GM23248 (cell line): ENCODE results near the gene GAS7. TPM values are rescaled to one million over a fixed set of nuclear protein-coding genes. Genes with fewer than 3 reads are reported as not detected.

ENCODE experiments used
- DNase-seq: peaks from one replicate; pipeline ENCODE4 v3.0.0-alpha.2; 2015
- H2AFZ ChIP-seq: fragments of 200-600 bp; sonication (generic); 2 replicates; pipeline ENCODE4 v1.6.1; 2016; ENCODE audit warnings: antibody characterized with exemption
- H3F3A ChIP-seq: fragments of 200-600 bp; sonication (generic); 2 replicates; pipeline ENCODE4 v1.6.1; 2016; ENCODE audit warnings: mild to moderate bottlenecking, antibody characterized with exemption, mixed run types; ENCODE audit not compliant: insufficient read depth
- H3K27ac ChIP-seq: fragments of 200-600 bp; sonication (generic); 2 replicates; pipeline ENCODE4 v1.5.1; 2016; ENCODE audit warnings: mild to moderate bottlenecking
- H3K27me3 ChIP-seq: fragments of 200-600 bp; sonication (generic); replicated peaks from 2 replicates; pipeline ENCODE4 v1.6.1; 2016; ENCODE audit warnings: mild to moderate bottlenecking; ENCODE audit not compliant: insufficient read depth
- H3K36me3 ChIP-seq: fragments of 200-600 bp; sonication (generic); 2 replicates; pipeline ENCODE4 v1.6.1; 2016; ENCODE audit warnings: low read depth, mild to moderate bottlenecking
- H3K4me1 ChIP-seq: fragments of 200-600 bp; sonication (generic); 2 replicates; pipeline ENCODE4 v1.6.1; 2016; ENCODE audit warnings: mild to moderate bottlenecking; ENCODE audit not compliant: insufficient read depth
- H3K4me2 ChIP-seq: fragments of 200-600 bp; sonication (generic); one replicate; pipeline ENCODE4 v1.6.1; 2016; ENCODE audit warnings: mild to moderate bottlenecking; ENCODE audit not compliant: unreplicated experiment
- H3K4me3 ChIP-seq: fragments of 200-600 bp; sonication (generic); 2 replicates; pipeline ENCODE4 v1.5.1; 2016; ENCODE audit warnings: mild to moderate bottlenecking
- H3K79me2 ChIP-seq: fragments of 200-600 bp; sonication (generic); 2 replicates; pipeline ENCODE4 v1.6.1; 2016; ENCODE audit warnings: mild to moderate bottlenecking; ENCODE audit not compliant: insufficient read depth
- H3K9ac ChIP-seq: fragments of 200-600 bp; sonication (generic); 2 replicates; pipeline ENCODE4 v1.6.1; 2016; ENCODE audit warnings: mild to moderate bottlenecking
- H3K9me2 ChIP-seq: fragments of 200-600 bp; sonication (generic); 2 replicates; pipeline ENCODE4 v1.6.1; 2016; ENCODE audit warnings: mixed run types, mild to moderate bottlenecking, moderate library complexity; ENCODE audit not compliant: insufficient read depth
- H3K9me3 ChIP-seq: fragments of 200-600 bp; sonication (generic); one replicate; pipeline ENCODE4 v1.6.1; 2017; ENCODE audit warnings: low read depth
- H4K20me1 ChIP-seq: fragments of 200-600 bp; sonication (generic); 2 replicates; pipeline ENCODE4 v1.6.0; 2016; ENCODE audit not compliant: insufficient read depth
- EZH2 ChIP-seq: fragments of 200-600 bp; sonication (generic); IDR thresholded peaks from 2 replicates; pipeline ENCODE4 v1.6.1; 2018; ENCODE audit warnings: antibody characterized with exemption, mild to moderate bottlenecking; ENCODE audit not compliant: insufficient read depth, poor library complexity, severe bottlenecking
- EZH2phosphoT487 ChIP-seq: fragments of 200-600 bp; sonication (generic); IDR thresholded peaks from 2 replicates; pipeline ENCODE4 v1.6.1; 2018; ENCODE audit warnings: antibody characterized with exemption, moderate library complexity, mild to moderate bottlenecking, low read depth; ENCODE audit not compliant: insufficient read depth
- WGBS, 2 experiments: methylation state at CpG; one replicate each; pipeline ENCODE4 v1.1.6; 2015 to 2017; ENCODE audit warnings: low lambda C conversion rate in 2 of 2, low coverage in 1 of 2; ENCODE audit errors: missing lambda C conversion rate in 2 of 2; 5-methylcytosine and 5-hydroxymethylcytosine counted together
- in situ Hi-C: fragments of 300-500 bp; cut with MboI; formaldehyde crosslinking; loops from 2 replicates; pipeline ENCODE4 v1.15.0; 2020
- polyA plus RNA-seq: library from polyadenylated mRNA; unstranded; fragments of >200 nt; fragmentation: Nextera tagmentation; extraction: Ambion mirVana; gene quantifications from 2 replicates; pipeline ENCODE4 v1.2.1, GENCODE V29; 2016
- total RNA-seq: library from RNA; depleted of rRNA; stranded (reverse); fragments of >200 nt; shearing (Covaris generic); gene quantifications from 2 replicates; pipeline ENCODE4 v1.2.3, GENCODE V29; 2014

Gene GAS7
- total and polyA plus RNA-seq, 2 experiments from 2014 or later: 6.7 to 13.4 TPM

- H3K36me3 ChIP-seq: no peaks in the 10 kb centered on the region
- no peaks in the 10 kb centered on the region for H3K9me2 ChIP-seq
- H3F3A ChIP-seq: no peaks in the 10 kb centered on the region
- H3K9ac ChIP-seq: no peak overlapping the region
- H3K27ac ChIP-seq: no peak overlapping the region
- H3K79me2 ChIP-seq: no peaks in the 10 kb centered on the region
- H3K4me1 ChIP-seq: no peaks in the 10 kb centered on the region
- H3K4me3 ChIP-seq: no peak overlapping the region
- in situ Hi-C loops: loop anchor here (10.0 kb wide), 1 partner anchor 262 kb away; no protein-coding TSS in a partner anchor
- no peaks in the 10 kb centered on the region for H3K9me3 ChIP-seq
- no peaks in the 10 kb centered on the region for H4K20me1 ChIP-seq
- TF ChIP-seq EZH2 (no peak), EZH2phosphoT487 (no peak)
- peak; percentile 48 for DNase-seq
- H2AFZ ChIP-seq: no peak overlapping the region
- no peak overlapping the region for H3K4me2 ChIP-seq
- WGBS, 2 experiments: 52 to 55% methylated on average over 14 to 15 of the region's 15 CpGs
- no peaks in the 10 kb centered on the region for H3K27me3 ChIP-seq
Observed at GRCh38 chr17:10226930-10227695, 28.7 kb upstream of the GAS7 start.

DNA sequence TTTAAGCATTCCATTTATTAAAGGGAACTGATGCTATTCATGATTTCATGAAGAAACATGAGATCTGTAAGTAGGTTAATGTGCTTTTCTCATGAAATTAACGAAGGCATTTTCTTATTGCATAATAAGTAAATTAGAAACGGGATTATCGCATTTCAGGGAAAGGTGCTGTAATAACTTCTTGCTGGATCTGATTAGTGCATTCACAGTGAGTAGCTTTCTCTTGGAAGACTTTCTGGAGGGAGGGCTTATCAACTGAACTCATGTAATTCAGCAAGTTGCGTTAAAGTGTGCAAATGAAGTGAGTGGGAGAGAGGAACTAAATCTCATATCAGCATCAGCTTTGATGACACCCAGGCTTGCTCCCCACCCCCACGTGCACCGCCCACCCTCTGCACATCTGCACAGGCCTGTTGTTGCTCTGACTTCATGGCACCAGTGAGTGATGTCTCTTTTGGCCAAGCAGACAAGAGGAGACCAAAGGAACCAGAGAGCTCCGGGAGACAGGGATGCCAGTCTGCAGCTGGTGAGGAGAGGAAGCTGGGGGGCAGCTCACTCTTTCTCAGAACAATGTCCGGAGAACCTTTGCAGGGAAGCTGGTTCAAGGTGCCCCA lies 26.3 kb upstream of the GAS7 start:
- 45 to 52% methylated on average over 8 of the region's 8 CpGs for WGBS, 2 experiments
- no peak overlapping the region for H3K4me3 ChIP-seq
- H2AFZ ChIP-seq: no peak overlapping the region
- no peaks in the 10 kb centered on the region for H3K4me1 ChIP-seq
- no peak for DNase-seq
- H3K9ac ChIP-seq: no peak overlapping the region
- in situ Hi-C loops: loop anchor here (10.0 kb wide), 1 partner anchor 260 kb away; no protein-coding TSS in a partner anchor
- no peaks in the 10 kb centered on the region for H4K20me1 ChIP-seq
- H3K27ac ChIP-seq: no peak overlapping the region
- H3K4me2 ChIP-seq: no peak overlapping the region
- no peaks in the 10 kb centered on the region for H3F3A ChIP-seq
- H3K9me3 ChIP-seq: no peaks in the 10 kb centered on the region
- H3K36me3 ChIP-seq: no peaks in the 10 kb centered on the region
- H3K9me2 ChIP-seq: no peaks in the 10 kb centered on the region
- H3K27me3 ChIP-seq: no peaks in the 10 kb centered on the region
- H3K79me2 ChIP-seq: no peaks in the 10 kb centered on the region
- no peak for TF ChIP-seq EZH2

DNA sequence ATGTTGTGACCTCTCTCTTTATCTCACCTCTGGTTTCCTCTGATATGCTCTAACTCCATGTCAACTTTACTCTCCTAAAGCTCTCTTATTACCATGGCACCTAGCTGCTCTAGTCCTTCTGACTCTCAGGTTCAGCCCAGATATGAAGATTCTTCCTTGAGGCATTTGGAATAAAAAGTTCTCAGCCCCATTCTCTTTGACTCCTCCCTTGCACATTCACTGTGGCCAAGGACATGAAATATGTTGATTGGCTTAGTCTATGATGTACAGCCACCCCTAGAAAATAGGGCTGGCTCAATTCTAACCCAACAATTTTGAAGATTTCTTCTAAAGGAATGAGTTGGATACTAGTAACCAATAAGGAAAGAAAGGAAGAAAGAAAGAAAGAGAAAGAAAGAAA lies 20.8 kb upstream of the GAS7 start:
- Histone ChIP-seq H3K4me3 (no peak overlapping the region), H3K4me1 (no peaks in the 10 kb centered on the region), H2AFZ (no peak overlapping the region), H3K79me2 (no peaks in the 10 kb centered on the region), H3K9me2 (no peaks in the 10 kb centered on the region), H3K9me3 (no peaks in the 10 kb centered on the region), H3K36me3 (no peaks in the 10 kb centered on the region), H3K27ac (no peak overlapping the region), H3K4me2 (no peak overlapping the region), H3K9ac (no peak overlapping the region), H4K20me1 (no peaks in the 10 kb centered on the region), H3K27me3 (no peaks in the 10 kb centered on the region), H3F3A (no peaks in the 10 kb centered on the region)
- DNase-seq: no peak
- no peak for TF ChIP-seq EZH2phosphoT487
- no peak for TF ChIP-seq EZH2
- in situ Hi-C loops: no loop called here

DNA sequence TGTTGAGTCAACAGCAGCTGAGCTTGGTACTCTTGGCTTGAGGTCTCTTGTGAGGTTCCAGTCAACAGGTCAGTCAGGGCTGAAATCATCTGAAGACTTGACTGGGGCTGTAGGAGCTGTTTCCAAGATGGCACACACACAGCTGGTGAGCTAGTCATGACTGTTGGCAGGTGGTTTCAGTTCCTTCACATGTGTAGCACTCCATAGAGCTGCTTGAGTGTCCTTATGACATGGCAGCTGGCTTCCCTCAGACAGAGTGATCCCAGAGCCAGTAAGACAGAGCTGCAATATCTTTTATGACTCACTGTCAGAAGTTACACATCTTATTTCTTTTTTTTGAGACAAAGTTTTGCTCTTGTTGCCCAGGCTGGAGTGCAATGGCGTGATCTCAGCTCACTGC lies 19.5 kb upstream of the GAS7 start:
- peak; percentile 35 for DNase-seq
- Histone ChIP-seq H3K36me3 (no peaks in the 10 kb centered on the region), H3K9ac (no peak overlapping the region), H3K4me3 (no peak overlapping the region), H2AFZ (no peak overlapping the region), H3K9me2 (no peaks in the 10 kb centered on the region), H4K20me1 (no peaks in the 10 kb centered on the region), H3K9me3 (no peaks in the 10 kb centered on the region), H3K27ac (no peak overlapping the region), H3K4me2 (no peak overlapping the region), H3F3A (no peaks in the 10 kb centered on the region), H3K79me2 (no peaks in the 10 kb centered on the region), H3K27me3 (no peaks in the 10 kb centered on the region), H3K4me1 (no peaks in the 10 kb centered on the region)
- in situ Hi-C loops: no loop called here
- WGBS, 2 experiments: 67 to 91% methylated on average over 1 of the region's 1 CpG
- no peak for TF ChIP-seq EZH2phosphoT487
- no peak for TF ChIP-seq EZH2
